ENCODE results near the gene SLIT3.

The SLIT3 gene

DNA sequence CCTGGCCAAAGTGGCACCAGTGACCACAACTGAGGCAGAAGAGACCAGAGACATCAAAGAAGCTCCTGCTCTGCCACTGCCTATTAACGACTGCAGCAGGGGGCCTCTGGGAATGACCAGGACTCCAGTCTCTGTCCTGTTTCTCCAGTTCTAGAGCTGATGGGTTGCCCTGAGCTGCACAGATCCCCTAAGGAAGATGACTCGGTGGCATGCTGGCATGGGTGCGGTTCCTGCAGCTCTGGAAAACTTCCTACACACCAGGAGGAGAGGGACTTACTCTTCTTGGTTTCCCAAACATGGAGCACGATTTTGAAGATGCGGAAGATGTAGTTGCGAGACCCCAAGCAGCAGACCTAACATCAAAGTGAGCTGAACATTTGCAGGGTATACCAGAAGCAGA is 2.7 kb downstream of the SLIT3 start:
- no peak for DNase-seq

DNA sequence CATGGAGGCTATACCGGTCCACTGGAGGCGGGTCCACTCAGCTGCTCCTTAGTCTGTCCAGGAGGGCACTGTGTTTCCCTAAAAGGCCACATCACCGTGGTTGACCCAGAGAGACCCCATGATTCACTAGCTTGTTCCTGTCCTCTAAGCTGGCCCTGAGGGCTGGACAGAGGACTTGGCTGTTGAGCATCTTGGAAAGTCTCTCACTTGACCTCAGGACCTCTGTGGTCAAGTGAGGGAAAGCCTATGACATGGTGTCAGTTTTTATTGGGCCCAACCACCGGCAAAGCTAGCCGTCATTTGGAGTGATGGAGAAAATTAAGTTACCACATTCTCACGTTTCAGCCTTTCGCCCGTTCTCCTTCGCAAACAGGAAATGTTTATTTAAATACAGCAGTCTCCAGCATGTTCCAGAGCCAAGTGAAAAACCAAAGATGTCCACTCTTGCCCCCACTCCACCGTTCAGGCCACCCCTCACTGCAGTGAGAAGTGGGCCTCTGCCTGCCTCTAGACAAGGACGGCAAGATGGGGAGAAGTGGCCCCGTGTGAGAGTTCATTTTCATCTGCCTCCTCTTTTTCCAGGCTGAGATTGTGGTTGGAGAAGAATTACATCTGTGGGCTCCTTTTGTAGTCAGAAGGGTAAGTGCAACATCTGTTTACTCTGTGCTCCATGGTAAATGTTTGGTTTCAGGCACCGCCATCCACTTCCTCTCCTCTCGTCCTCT is 4.4 kb downstream of the SLIT3 start:
- DNase-seq, result peak; percentile 58

GRCh38 chr5:169295306-169295705 is 5.6 kb downstream of the SLIT3 start:
- DNase-seq, result no peak

GRCh38 chr5:169294621-169295020 is 6.3 kb downstream of the SLIT3 start:
- no peak for DNase-seq

GRCh38 chr5:169291877-169292276 is 9.1 kb downstream of the SLIT3 start:
- no peak for DNase-seq

- peak; percentile 5 for DNase-seq
These were observed 10.0 kb downstream of the SLIT3 start for GRCh38 chr5:169290895-169291294.

GRCh38 chr5:169289520-169289919 is 11.4 kb downstream of the SLIT3 start:
- no peak for DNase-seq

DNA sequence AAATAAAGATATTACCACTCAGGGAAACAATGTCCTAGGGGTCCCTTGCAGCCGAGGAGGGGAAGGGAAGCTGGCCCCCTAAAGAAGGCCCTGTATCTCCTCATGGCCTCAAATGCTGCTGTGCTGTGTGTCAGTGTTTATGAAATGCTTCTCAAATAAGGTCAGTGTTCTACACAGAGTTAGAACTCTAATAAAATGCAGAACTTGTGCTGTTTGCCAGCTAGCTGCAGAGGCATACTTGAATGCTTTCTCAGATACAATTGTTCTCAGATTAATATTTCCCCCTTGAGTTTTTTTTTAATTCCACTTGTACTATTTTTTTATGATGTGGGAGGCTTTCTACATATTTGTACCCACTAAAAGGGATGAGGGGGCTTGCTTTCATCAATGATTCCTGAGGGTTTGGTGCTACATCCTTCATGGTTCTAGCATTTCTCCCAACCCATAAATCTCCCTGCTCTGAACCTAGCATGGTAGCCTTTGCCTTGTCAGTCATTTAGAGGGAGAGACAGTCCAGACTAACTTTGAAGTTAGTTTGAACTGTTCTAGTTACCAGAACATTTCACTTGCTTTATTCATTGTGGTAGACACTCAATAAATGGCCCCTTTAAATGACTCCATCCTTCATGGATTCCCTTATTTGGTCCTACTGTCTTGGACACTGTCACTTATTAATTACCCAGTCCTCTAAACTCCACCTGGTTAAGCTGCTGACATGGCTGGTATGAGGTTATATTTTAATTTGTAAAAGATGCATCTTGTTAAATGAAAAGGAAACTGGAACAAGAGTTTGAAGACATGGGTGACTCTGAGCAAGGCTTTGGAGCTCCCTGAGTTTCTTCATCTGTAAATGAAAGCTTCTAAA is 12.6 kb downstream of the SLIT3 start:
- DNase-seq, result no peak

DNA sequence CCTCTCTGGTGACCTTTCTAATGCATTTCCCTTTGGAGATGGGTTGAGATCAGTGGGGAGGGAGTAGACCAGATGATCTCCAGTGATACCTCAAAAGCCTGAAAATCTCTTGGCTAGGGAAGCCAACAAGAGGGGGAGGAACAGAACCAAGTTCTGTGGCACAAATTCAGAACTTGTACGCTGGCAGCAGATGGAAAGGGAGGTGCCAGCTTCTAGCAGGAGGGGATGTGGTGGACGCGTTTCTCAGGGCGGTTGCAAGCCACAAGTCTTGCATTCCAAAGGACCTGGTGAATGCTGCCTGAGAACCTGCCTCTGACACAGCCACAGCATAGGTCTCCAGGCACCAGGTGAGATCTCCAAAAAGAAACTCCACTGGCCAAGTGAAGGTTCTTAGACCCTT is 13.4 kb downstream of the SLIT3 start:
- DNase-seq, result no peak

DNA sequence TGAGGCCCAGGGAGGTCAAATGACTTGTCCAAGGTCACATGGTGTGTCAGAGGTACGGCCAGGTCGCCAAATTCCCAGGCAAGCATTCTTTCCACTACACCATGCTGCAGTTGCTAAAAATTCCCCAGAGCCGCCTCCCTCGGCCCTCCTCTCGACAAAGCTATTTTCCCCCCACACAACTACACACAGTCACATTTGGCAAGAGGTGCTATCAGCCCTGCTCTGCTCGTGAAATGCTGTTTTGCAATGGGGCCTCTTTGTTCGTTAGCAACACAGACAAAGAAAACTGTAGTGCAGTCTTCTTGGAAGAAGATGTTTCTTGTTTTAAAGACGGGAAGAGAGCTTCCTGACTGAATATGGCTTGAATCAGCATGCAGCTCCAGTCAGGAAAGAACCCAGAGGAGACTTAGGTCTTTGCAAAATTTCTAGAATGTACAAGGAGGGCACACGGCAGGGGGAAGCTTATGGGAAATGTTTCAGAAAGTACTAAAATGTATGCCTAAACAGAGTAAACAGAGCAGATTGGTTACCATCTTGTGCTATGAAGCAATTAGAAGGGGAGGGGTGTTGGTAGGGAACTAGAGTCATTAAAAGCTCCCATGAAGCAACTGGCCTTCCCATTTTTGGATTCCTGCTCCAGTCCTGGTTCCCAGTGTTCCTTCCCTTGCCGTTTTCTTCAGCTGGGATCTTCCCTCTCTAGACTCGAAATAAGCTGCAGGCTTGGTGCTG is 14.2 kb downstream of the SLIT3 start:
- DNase-seq, result no peak

GRCh38 chr5:169283887-169284286 is 17.1 kb downstream of the SLIT3 start:
- DNase-seq, result no peak

DNA sequence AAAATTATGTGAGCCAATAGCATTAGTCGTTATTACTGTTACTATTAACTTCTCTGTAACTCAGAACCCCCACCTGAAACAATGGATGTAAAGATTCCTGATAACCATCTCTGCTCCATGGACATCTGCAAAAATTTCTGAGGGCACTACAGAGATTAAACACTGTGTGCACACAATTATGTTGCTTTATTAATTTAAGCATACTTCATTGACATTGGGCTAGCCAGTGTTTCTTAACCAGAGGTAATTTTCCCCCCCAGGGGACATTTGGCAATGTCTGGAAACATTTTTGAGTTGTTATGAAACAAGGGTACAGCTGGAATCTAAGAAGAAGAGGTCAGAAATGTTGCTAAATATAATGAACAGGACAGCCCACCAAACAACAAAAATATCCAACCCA is 19.3 kb downstream of the SLIT3 start:
- no peak for DNase-seq

DNA sequence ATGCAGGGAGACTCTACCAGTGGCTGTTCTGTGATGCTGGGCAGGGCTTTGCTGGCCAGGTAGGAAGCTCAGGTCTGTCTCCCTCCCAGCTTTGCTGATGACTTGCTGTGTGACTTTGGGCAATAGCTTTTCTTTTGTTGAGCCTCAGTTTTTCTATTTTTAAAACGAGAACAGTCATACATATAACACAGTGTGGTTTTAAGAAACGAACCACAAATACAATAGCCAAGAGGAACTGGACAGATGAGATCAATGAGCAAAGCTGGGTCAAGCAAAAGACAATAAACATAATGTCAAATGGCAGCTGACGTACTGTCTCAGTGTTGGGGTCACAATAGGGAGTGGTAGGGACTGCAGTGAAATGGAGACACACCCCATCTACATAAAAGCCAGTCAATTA is 20.2 kb downstream of the SLIT3 start:
- DNase-seq, result no peak

GRCh38 chr5:169280286-169280685 is 20.7 kb downstream of the SLIT3 start:
- DNase-seq, result no peak

DNA sequence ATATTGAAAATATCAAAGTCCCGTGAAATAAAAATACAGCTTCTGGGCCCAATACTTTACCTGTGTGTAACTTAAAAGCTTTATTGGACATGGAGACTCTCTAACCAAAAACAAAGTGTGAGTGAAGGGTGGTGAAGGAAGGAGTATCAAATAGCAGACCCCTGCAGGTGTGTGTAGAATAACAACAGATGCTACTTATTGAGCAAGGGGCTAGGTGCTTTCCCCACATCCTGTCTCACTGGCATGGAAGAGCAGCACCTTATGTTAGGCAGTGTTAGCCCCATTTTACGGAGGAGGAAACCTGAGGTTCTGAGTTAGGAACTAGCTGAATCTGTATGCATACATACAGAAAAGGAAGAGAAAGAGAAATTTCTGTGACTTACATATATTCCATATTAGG is 21.8 kb downstream of the SLIT3 start:
- peak; percentile 3 for DNase-seq

DNA sequence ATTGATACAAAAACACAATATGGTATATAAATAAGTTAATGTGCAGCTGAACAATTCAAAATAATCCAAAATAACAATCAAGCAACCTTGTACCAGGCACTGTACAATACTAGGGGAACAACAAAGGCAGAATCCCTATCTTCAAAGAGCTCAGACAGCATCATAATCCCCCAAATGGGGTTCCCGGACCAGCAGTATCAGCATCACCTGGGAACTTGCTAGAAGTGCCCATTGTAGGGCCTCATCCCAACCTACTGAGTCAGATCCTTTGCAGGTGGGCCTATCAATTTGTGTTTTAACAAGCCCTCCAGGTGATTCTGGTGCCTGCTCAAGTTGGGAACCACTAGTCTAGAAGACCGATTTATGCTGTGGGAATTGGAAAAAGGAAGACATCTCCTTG is 27.1 kb downstream of the SLIT3 start:
- no peak for DNase-seq

DNA sequence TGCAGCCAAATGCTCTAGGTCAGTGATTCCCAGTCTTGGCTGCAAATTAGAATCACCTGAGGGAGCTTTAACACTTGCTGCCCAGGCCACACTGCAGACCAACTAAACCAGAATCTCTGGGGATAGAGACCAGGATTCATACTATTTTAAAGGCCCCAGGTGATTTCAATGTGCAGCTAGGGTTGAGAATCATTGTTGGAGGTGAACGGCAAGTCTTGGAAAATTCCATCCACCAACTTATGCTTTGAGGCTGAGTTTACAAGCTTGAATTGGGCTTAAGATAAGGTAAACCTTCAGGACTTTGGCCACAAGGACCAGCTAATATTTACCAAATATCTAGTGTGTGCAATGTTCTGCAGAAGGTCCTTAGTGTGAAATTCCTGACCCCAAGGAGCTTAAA is 27.5 kb downstream of the SLIT3 start:
- DNase-seq, result no peak

DNA sequence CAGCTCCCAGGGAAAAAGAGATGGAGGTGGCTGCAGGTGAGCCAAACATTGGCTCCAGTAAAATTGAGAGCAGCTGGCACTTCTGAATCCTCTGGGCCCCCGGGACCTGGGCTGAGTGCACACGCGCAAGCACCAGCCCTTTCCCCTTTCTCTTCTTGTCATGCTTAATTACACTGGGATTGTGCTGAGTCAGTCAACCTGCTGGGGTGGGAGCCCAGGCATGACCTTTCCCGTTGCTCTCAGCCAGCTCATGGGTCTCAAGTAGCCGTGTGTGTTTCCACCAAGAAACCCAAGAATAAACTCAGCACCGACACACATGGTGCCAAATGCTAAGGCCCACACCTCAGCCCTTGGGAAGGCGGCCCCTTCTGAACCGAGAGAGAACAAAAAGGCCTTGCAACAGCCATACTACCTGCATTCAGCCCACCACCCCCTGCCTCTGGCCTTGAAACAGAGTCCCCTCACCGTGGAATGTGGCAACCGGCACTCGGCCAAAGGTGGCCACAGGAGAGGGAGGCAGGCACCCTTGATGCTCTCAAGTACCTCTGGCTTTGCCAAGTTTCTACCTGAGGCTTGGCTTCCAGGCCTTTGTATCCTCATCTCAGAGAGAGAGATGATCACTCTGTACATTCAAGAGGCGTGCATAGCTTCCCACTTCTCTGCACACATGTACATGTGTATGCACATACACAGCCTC is 28.1 kb downstream of the SLIT3 start:
- peak; percentile 38 for DNase-seq

- no peak for DNase-seq
These were observed 28.8 kb downstream of the SLIT3 start for GRCh38 chr5:169272111-169272510.

- no peak for DNase-seq
These were observed 30.1 kb downstream of the SLIT3 start for GRCh38 chr5:169270827-169271226.

- DNase-seq, result no peak
These were observed 32.9 kb downstream of the SLIT3 start for GRCh38 chr5:169268019-169268418.

GRCh38 chr5:169265888-169266287 is 35.1 kb downstream of the SLIT3 start:
- DNase-seq, result no peak

DNA sequence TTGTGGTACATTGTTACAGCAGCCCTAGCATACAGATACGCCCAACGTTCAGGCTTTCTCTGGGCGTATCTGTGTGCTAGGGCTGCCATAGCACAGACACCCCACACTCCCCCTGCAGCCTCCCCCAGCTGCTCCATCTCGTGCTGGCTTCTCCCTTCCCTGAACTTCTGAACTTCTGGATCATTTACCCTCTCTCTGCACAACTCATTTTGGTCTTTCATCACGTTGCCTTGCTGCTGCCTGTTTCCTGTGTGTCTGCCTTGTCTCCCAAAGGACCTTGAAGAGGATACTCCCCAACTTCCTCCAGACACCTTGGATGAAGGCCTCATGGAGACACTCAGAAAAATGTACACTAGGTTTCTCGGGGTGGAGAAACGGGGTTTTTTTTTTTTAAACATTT is 37.3 kb downstream of the SLIT3 start:
- no peak for DNase-seq
